Keratinocyte (primary cell): ENCODE results near the gene BUD31. TPM values are rescaled to one million over a fixed set of nuclear protein-coding genes. Genes with fewer than 3 reads are reported as not detected.

ENCODE experiments used
- DNase-seq: peaks from one replicate; pipeline ENCODE4 v3.0.0-alpha.2; 2011; ENCODE audit warnings: low read depth, missing footprints, low spot score
- FAIRE-seq: peaks from 2 replicates; lab custom pipeline; 2011; peaks lifted over from hg19 to GRCh38; lab: Jason Lieb, UNC
- H2AFZ ChIP-seq: 2 replicates; pipeline ENCODE4 v1.6.0; 2012; ENCODE audit warnings: low read length, control low read depth, inconsistent platforms; ENCODE audit not compliant: control insufficient read depth
- H3K27ac ChIP-seq: 2 replicates; pipeline ENCODE4 v1.5.1; 2011; ENCODE audit warnings: low read length; ENCODE audit not compliant: control insufficient read depth, insufficient read depth
- H3K27me3 ChIP-seq: 3 replicates; pipeline ENCODE4 v1.6.0; 2011; ENCODE audit warnings: low read length; ENCODE audit not compliant: control insufficient read depth, insufficient read depth; ENCODE audit errors: extremely low read depth
- H3K36me3 ChIP-seq, 2 experiments: 2 replicates in 1 of 2; 3 replicates in 1 of 2; pipeline ENCODE4 v1.5.1; 2011; ENCODE audit warnings: low read length in 2 of 2, mild to moderate bottlenecking in 1 of 2; ENCODE audit not compliant: control insufficient read depth in 2 of 2, insufficient read depth in 2 of 2; ENCODE audit errors: extremely low read depth in 1 of 2
- H3K4me1 ChIP-seq: 3 replicates; pipeline ENCODE4 v1.5.1; 2011; ENCODE audit warnings: low read length; ENCODE audit not compliant: control insufficient read depth, insufficient read depth; ENCODE audit errors: extremely low read depth
- H3K4me2 ChIP-seq: 3 replicates; pipeline ENCODE4 v1.6.0; 2011; ENCODE audit warnings: low read depth, low read length; ENCODE audit not compliant: control insufficient read depth, insufficient read depth; ENCODE audit errors: extremely low read depth
- H3K4me3 ChIP-seq, 3 experiments: fragments of 200-600 bp in 1 of 3; sonication (generic) in 1 of 3; 2 replicates in 2 of 3; 3 replicates in 1 of 3; pipeline ENCODE4 v1.5.1; 2011 to 2016; ENCODE audit warnings: low read length in 3 of 3, mild to moderate bottlenecking in 3 of 3, control low read depth in 2 of 3, inconsistent platforms in 1 of 3, low read depth in 1 of 3, mixed read lengths in 1 of 3, mixed run types in 1 of 3, moderate library complexity in 1 of 3; ENCODE audit not compliant: control insufficient read depth in 2 of 3, insufficient read depth in 2 of 3; ENCODE audit errors: extremely low read depth in 1 of 3
- H3K79me2 ChIP-seq: 2 replicates; pipeline ENCODE4 v1.6.0; 2012; ENCODE audit warnings: low read length; ENCODE audit not compliant: control insufficient read depth, insufficient read depth
- H3K9ac ChIP-seq: 3 replicates; pipeline ENCODE4 v1.6.0; 2011; ENCODE audit warnings: low read length; ENCODE audit not compliant: control insufficient read depth, insufficient read depth; ENCODE audit errors: extremely low read depth
- H3K9me1 ChIP-seq: 3 replicates; pipeline ENCODE4 v1.6.0; 2011; ENCODE audit warnings: low read length; ENCODE audit not compliant: control insufficient read depth, insufficient read depth; ENCODE audit errors: extremely low read depth
- H3K9me3 ChIP-seq: 2 replicates; pipeline ENCODE4 v1.5.1; 2012; ENCODE audit warnings: low read depth, low read length; ENCODE audit not compliant: control insufficient read depth
- H4K20me1 ChIP-seq: 3 replicates; pipeline ENCODE4 v1.6.0; 2011; ENCODE audit warnings: low read length; ENCODE audit not compliant: control insufficient read depth, insufficient read depth; ENCODE audit errors: extremely low read depth
- CTCF ChIP-seq, 3 experiments: IDR thresholded peaks in 1 of 3; conservative IDR thresholded peaks in 1 of 3; optimal IDR thresholded peaks in 1 of 3; 2 replicates in 2 of 3; 3 replicates in 1 of 3; pipeline versions ENCODE3 to v1.5.1; 2011; ENCODE audit warnings: low read length in 3 of 3, mild to moderate bottlenecking in 3 of 3, moderate library complexity in 2 of 3, control low read depth in 1 of 3, inconsistent platforms in 1 of 3; ENCODE audit not compliant: insufficient read depth in 2 of 3; ENCODE audit errors: extremely low read depth in 1 of 3
- EZH2 ChIP-seq: IDR thresholded peaks from one replicate; pipeline ENCODE4 v1.6.1; 2012; ENCODE audit warnings: inconsistent platforms, mild to moderate bottlenecking, low read length, moderate library complexity
- dilution Hi-C: fragments of 300-500 bp; cut with MboI; formaldehyde crosslinking; loops from one replicate; pipeline ENCODE4 v1.7.0; 2020; ENCODE audit warnings: low sequenced_read_pairs; ENCODE audit not compliant: extremely low pct_ligation_motif_present
- polyA plus RNA-seq, 5 experiments: library from polyadenylated mRNA; depleted of rRNA in 3 of 5; stranded (reverse) in 3 of 5; stranded (forward) in 1 of 5; unstranded in 1 of 5; fragments of >200 nt; gene quantifications; 1 replicate in 1 of 5; 2 replicates in 3 of 5; 3 replicates in 1 of 5; pipeline versions ENCODE4 v1.2.1 to v1.2.3, GENCODE V29; 2011 to 2012; ENCODE audit warnings: missing spikeins in 2 of 5, low read depth in 1 of 5, low replicate concordance in 1 of 5

Gene BUD31
- polyA plus RNA-seq, 1 donor (not counting 4 experiments of a cell fraction or from before 2014, with no cell fraction given), result 73.3 TPM

- peaks cover 43 to 44% of the 10 kb centered on the region in 2 experiments for H3K36me3 ChIP-seq
- FAIRE-seq (no peak), DNase-seq (no peak)
- H3K4me1 ChIP-seq, result no peaks in the 10 kb centered on the region
- TF ChIP-seq CTCF (optimal IDR thresholded peaks at IDR 0.05 in 1 of 3, IDR thresholded peaks at IDR 0.05 in 1 of 3, conservative IDR thresholded peaks at IDR 0.05 in 1 of 3; ENCODE audit: extremely low read depth in 1 of 3, insufficient read depth in 2 of 3, low read length in 3 of 3), result no peak
- no peak for TF ChIP-seq EZH2
- H3K9ac ChIP-seq, result no peak overlapping the region
- H3K4me3 ChIP-seq, result no peak overlapping the region
- no peaks in the 10 kb centered on the region for H3K79me2 ChIP-seq
- H4K20me1 ChIP-seq, result peaks cover 4% of the 10 kb centered on the region
- dilution Hi-C loops, result no loop called here
- no peak overlapping the region for H3K27ac ChIP-seq
- no peak overlapping the region for H3K4me2 ChIP-seq
- no peak overlapping the region for H2AFZ ChIP-seq
- H3K9me3 ChIP-seq, result no peaks in the 10 kb centered on the region
- H3K9me1 ChIP-seq, result no peaks in the 10 kb centered on the region
- no peaks in the 10 kb centered on the region for H3K27me3 ChIP-seq
These were observed 10.7 kb downstream of the BUD31 start for GRCh38 chr7:99419323-99420021.

- no peak for TF ChIP-seq CTCF (optimal IDR thresholded peaks at IDR 0.05 in 1 of 3, IDR thresholded peaks at IDR 0.05 in 1 of 3, conservative IDR thresholded peaks at IDR 0.05 in 1 of 3; ENCODE audit: extremely low read depth in 1 of 3, insufficient read depth in 2 of 3, low read length in 3 of 3)
- TF ChIP-seq EZH2, result no peak
- Histone ChIP-seq H3K9me3 (no peaks in the 10 kb centered on the region), H3K36me3 (peaks cover 43 to 48% of the 10 kb centered on the region in 2 experiments), H3K4me2 (no peak overlapping the region), H3K4me3 (no peak overlapping the region), H3K9me1 (no peaks in the 10 kb centered on the region), H3K27ac (no peak overlapping the region), H3K4me1 (no peaks in the 10 kb centered on the region), H3K79me2 (no peaks in the 10 kb centered on the region), H4K20me1 (peaks cover 4% of the 10 kb centered on the region), H2AFZ (no peak overlapping the region), H3K9ac (no peak overlapping the region), H3K27me3 (no peaks in the 10 kb centered on the region)
- no peak for DNase-seq
- dilution Hi-C loops, result no loop called here
- FAIRE-seq, result no peak
These were observed 11.4 kb downstream of the BUD31 start for GRCh38 chr7:99420213-99420612.
